SU-DHL-6 (cell line): ENCODE measurements around the gene UPK3B.
"Not testable (repeated sequence)": the region's sequence is repeated elsewhere in the genome, so short reads cannot be mapped to it uniquely, and the experiment has no call there.

Experiments
- H2AFZ ChIP-seq: fragments of 200-600 bp; sonication (generic); 2 replicates; pipeline ENCODE4 v1.6.1; 2014; ENCODE audit warnings: low read depth, mild to moderate bottlenecking, moderate library complexity, mixed read lengths, antibody characterized with exemption, low read length; ENCODE audit not compliant: severe bottlenecking
- H3F3A ChIP-seq: fragments of 200-600 bp; shearing (Covaris generic); 2 replicates; pipeline ENCODE4 v1.6.0; 2016; ENCODE audit warnings: antibody characterized with exemption, mild to moderate bottlenecking; ENCODE audit not compliant: insufficient read depth
- H3K27ac ChIP-seq: fragments of 200-600 bp; sonication (generic); 2 replicates; pipeline ENCODE4 v1.5.1; 2016; ENCODE audit warnings: low read depth, mild to moderate bottlenecking, low read length, moderate library complexity, mixed read lengths
- H3K27me3 ChIP-seq: fragments of 200-600 bp; sonication (generic), shearing (Covaris generic); 2 replicates; pipeline ENCODE4 v1.6.0; 2014; ENCODE audit warnings: mild to moderate bottlenecking, low read length
- H3K36me3 ChIP-seq: fragments of 200-600 bp; sonication (generic); 2 replicates; pipeline ENCODE4 v1.6.1; 2014; ENCODE audit warnings: mild to moderate bottlenecking, low read length, mixed read lengths
- H3K4me2 ChIP-seq: fragments of 300-600, 200-600 bp; shearing (Covaris generic), sonication (generic); 2 replicates; pipeline ENCODE4 v1.6.0; 2014; ENCODE audit warnings: low read length, low read depth, mild to moderate bottlenecking; ENCODE audit not compliant: poor library complexity, severe bottlenecking
- H3K4me3 ChIP-seq: fragments of 200-600 bp; sonication (generic); 2 replicates; pipeline ENCODE4 v1.5.1; 2014; ENCODE audit warnings: antibody characterized with exemption, low read length, mild to moderate bottlenecking, mixed read lengths; ENCODE audit not compliant: insufficient read depth, poor library complexity, severe bottlenecking
- H3K79me2 ChIP-seq: fragments of 200-600 bp; sonication (generic); 2 replicates; pipeline ENCODE4 v1.6.1; 2014; ENCODE audit warnings: mild to moderate bottlenecking, low read length, moderate library complexity; ENCODE audit not compliant: insufficient read depth
- H3K9ac ChIP-seq: fragments of 200-600 bp; sonication (generic); 2 replicates; pipeline ENCODE4 v1.7.0; 2014; ENCODE audit warnings: mild to moderate bottlenecking, low read length
- H3K9me2 ChIP-seq: fragments of 200-600 bp; sonication (generic); replicated peaks from 2 replicates; pipeline ENCODE4 v1.6.1; 2014; ENCODE audit warnings: low read length; ENCODE audit not compliant: insufficient read depth
- H3K9me3 ChIP-seq: fragments of 200-600 bp; sonication (generic); 2 replicates; pipeline ENCODE4 v1.6.1; 2014; ENCODE audit warnings: low read length, mixed read lengths; ENCODE audit not compliant: insufficient read depth
- H4K20me1 ChIP-seq: fragments of 200-600 bp; sonication (generic); 2 replicates; pipeline ENCODE4 v1.6.1; 2014; ENCODE audit warnings: low read depth, mild to moderate bottlenecking, antibody characterized with exemption, low read length, moderate library complexity, mixed read lengths
- CTCF ChIP-seq: fragments of 200-600 bp; sonication (generic); IDR thresholded peaks from one replicate; pipeline ENCODE4 v1.5.1; 2017; ENCODE audit warnings: antibody characterized with exemption, mild to moderate bottlenecking, low read length, moderate library complexity; ENCODE audit not compliant: insufficient read depth, poor library complexity, severe bottlenecking
- EZH2phosphoT487 ChIP-seq: fragments of 200-600 bp; sonication (generic), shearing (Covaris generic); conservative IDR thresholded peaks from 2 replicates; pipeline ENCODE4 v1.6.1; 2018; ENCODE audit warnings: mild to moderate bottlenecking, antibody characterized with exemption, low read length, moderate library complexity, mixed read lengths

UPK3B gene

GRCh38 chr7:76504351-76505167 is 5.8 kb upstream of the UPK3B start:
- not testable (repeated sequence) for H4K20me1 ChIP-seq, H3K4me3 ChIP-seq, H3F3A ChIP-seq, H3K9me3 ChIP-seq, H3K9ac ChIP-seq, H3K36me3 ChIP-seq, H2AFZ ChIP-seq, H3K27me3 ChIP-seq, H3K4me2 ChIP-seq, H3K79me2 ChIP-seq, H3K9me2 ChIP-seq, H3K27ac ChIP-seq

GRCh38 chr7:76505168-76506080 is 4.9 kb upstream of the UPK3B start:
- H3F3A ChIP-seq: no peaks in the 10 kb centered on the region
- H3K4me3 ChIP-seq: no peak overlapping the region
- TF ChIP-seq EZH2phosphoT487 (no peak), CTCF (no peak)
- H3K27me3 ChIP-seq: no peaks in the 10 kb centered on the region
- no peak overlapping the region for H3K9ac ChIP-seq
- H2AFZ ChIP-seq: no peak overlapping the region
- H3K36me3 ChIP-seq: no peaks in the 10 kb centered on the region
- no peaks in the 10 kb centered on the region for H3K79me2 ChIP-seq
- no peak overlapping the region for H3K4me2 ChIP-seq
- no peaks in the 10 kb centered on the region for H3K9me2 ChIP-seq
- no peaks in the 10 kb centered on the region for H3K9me3 ChIP-seq
- H3K27ac ChIP-seq: no peak overlapping the region
- no peaks in the 10 kb centered on the region for H4K20me1 ChIP-seq

- Histone ChIP-seq H2AFZ (no peak overlapping the region), H3K27me3 (no peaks in the 10 kb centered on the region), H3K79me2 (no peaks in the 10 kb centered on the region), H3K4me2 (no peak overlapping the region), H3F3A (no peaks in the 10 kb centered on the region), H3K9ac (no peak overlapping the region), H3K4me3 (no peak overlapping the region), H3K27ac (no peak overlapping the region), H3K9me3 (no peaks in the 10 kb centered on the region), H4K20me1 (no peaks in the 10 kb centered on the region), H3K36me3 (no peaks in the 10 kb centered on the region), H3K9me2 (no peaks in the 10 kb centered on the region)
- TF ChIP-seq EZH2phosphoT487 (no peak), CTCF (no peak)
These were observed 4.3 kb upstream of the UPK3B start for GRCh38 chr7:76506081-76506440.

GRCh38 chr7:76506643-76507042 is 3.7 kb upstream of the UPK3B start:
- H2AFZ ChIP-seq, H3K36me3 ChIP-seq, H3K27ac ChIP-seq, H3F3A ChIP-seq, H3K9ac ChIP-seq, H3K9me3 ChIP-seq, H3K27me3 ChIP-seq, H3K79me2 ChIP-seq, H3K4me2 ChIP-seq, H4K20me1 ChIP-seq, H3K9me2 ChIP-seq, H3K4me3 ChIP-seq: not testable (repeated sequence)
